AG04449 (cell line): ENCODE data around the gene OR4M1.
"Not testable (repeated sequence)": the region's sequence is repeated elsewhere in the genome, so short reads cannot be mapped to it uniquely, and the experiment has no call there.

Experiments
- CTCF ChIA-PET: fragments of 350-600 bp; formaldehyde crosslinking; extraction: SDS; loops from one replicate; lab custom pipeline; 2021; ENCODE audit warnings: antibody characterized with exemption; lab: Yijun Ruan, JAX
- POLR2A ChIA-PET: fragments of 400-600, 350-600 bp; formaldehyde crosslinking; extraction: SDS; loops from one replicate; lab custom pipeline; 2020; ENCODE audit warnings: antibody characterized with exemption, inconsistent platforms; lab: Yijun Ruan, JAX
- DNase-seq: peaks from one replicate; pipeline ENCODE4 v3.0.0-alpha.2; 2010; ENCODE audit warnings: low read depth, low spot score
- H3K4me3 ChIP-seq: 2 replicates; pipeline ENCODE4 v1.5.1; 2011; ENCODE audit warnings: low read depth, mild to moderate bottlenecking, control low read depth, low read length
- CTCF ChIP-seq: IDR thresholded peaks from one replicate; pipeline ENCODE4 v1.5.1; 2011; ENCODE audit warnings: mild to moderate bottlenecking, moderate library complexity, low read length, control low read depth, inconsistent platforms; ENCODE audit not compliant: insufficient read depth; ENCODE audit errors: missing control alignments

Gene OR4M1

GRCh38 chr14:19771895-19772430, 1.3 kb upstream of the OR4M1 start:
- TF ChIP-seq CTCF: no peak
- POLR2A ChIA-PET: no interaction called here
- DNase-seq: no peak
- H3K4me3 ChIP-seq: no peak overlapping the region
- CTCF ChIA-PET: no interaction called here

- DNase-seq, CTCF ChIA-PET, POLR2A ChIA-PET: not testable (repeated sequence)
Measured at GRCh38 chr14:19772454-19772853, 850 bp upstream of the OR4M1 start.

GRCh38 chr14:19775587-19775986, 2.3 kb downstream of the OR4M1 start:
- POLR2A ChIA-PET: interaction anchor here (0.6 kb wide), 1 partner anchor 403 kb away, joined by 3 read pairs; no protein-coding TSS in a partner anchor
- DNase-seq: no peak
- no peak overlapping the region for H3K4me3 ChIP-seq
- TF ChIP-seq CTCF: no peak
- CTCF ChIA-PET: no interaction called here

More at GRCh38 chr14:19772454-19772853, 850 bp upstream of the OR4M1 start:
- not testable (repeated sequence) for H3K4me3 ChIP-seq

GRCh38 chr14:19785848-19786247, 12.5 kb downstream of the OR4M1 start:
- POLR2A ChIA-PET, H3K4me3 ChIP-seq, DNase-seq, CTCF ChIA-PET: not testable (repeated sequence)

- H3K4me3 ChIP-seq, CTCF ChIA-PET, DNase-seq, POLR2A ChIA-PET: not testable (repeated sequence)
Measured at GRCh38 chr14:19787318-19787717, 14.0 kb downstream of the OR4M1 start.

GRCh38 chr14:19788150-19788549, 14.8 kb downstream of the OR4M1 start:
- DNase-seq, CTCF ChIA-PET, POLR2A ChIA-PET, H3K4me3 ChIP-seq: not testable (repeated sequence)

GRCh38 chr14:19796520-19797108, 23.3 kb downstream of the OR4M1 start:
- POLR2A ChIA-PET, DNase-seq, CTCF ChIA-PET, H3K4me3 ChIP-seq: not testable (repeated sequence)

GRCh38 chr14:19799880-19800279, 26.6 kb downstream of the OR4M1 start:
- DNase-seq: no peak
- no peak for TF ChIP-seq CTCF
- ChIA-PET POLR2A (no interaction called here), CTCF (no interaction called here)
- H3K4me3 ChIP-seq: no peak overlapping the region
